Measurements from ENCODE around the gene UACA. TPM values are rescaled to one million over a fixed set of nuclear protein-coding genes. Genes with fewer than 3 reads are reported as not detected.
"Not testable (repeated sequence)": the region's sequence is repeated elsewhere in the genome, so short reads cannot be mapped to it uniquely, and the experiment has no call there.

Gene UACA
- total RNA-seq, 2 donors from 2014 or later: 49.7 to 67.1 TPM

DNA sequence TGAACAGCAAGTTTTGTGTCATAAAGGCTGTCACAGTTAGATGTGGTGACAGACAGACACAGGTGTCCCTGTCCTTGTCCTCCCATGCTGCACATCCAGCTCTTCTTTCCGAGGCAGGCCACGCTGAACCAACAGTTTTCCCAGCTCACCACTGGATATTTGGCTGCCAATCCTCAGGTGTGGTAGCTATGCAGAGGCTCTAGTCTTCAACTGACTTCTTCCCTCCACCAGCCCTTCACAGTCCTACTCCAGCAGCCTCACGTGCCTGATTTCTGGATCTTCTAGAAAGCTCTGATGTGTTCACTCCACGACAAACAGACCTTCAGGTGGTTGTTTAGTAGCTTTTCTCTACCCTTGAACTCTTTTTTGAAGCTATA, 145.5 kb downstream of the UACA start:
- Mint-ChIP-seq H3K27me3 (ENCODE audit: insufficient read depth) (no peaks in the 10 kb centered on the region), H3K4me3 (no peak overlapping the region), H3K27ac (no peak overlapping the region), H3K36me3 (ENCODE audit: low read depth) (no peaks in the 10 kb centered on the region), H3K4me1 (peaks cover 7% of the 10 kb centered on the region), H3K9me3 (peaks cover 24% of the 10 kb centered on the region)
- Histone ChIP-seq H3K36me3 (ENCODE audit: control insufficient read depth, insufficient read depth, low read length) (no peaks in the 10 kb centered on the region), H3K27ac (ENCODE audit: low read depth, low read length) (no peak overlapping the region), H3K27me3 (ENCODE audit: control insufficient read depth, insufficient read depth, low read length, poor library complexity, severe bottlenecking) (no peaks in the 10 kb centered on the region), H3K4me1 (ENCODE audit: control insufficient read depth, insufficient read depth, low read length) (no peaks in the 10 kb centered on the region), H3K4me3 (ENCODE audit: low read length) (no peak overlapping the region), H3K9ac (ENCODE audit: extremely low read depth, low read length, poor library complexity, severe bottlenecking) (no peak overlapping the region), H3K9me3 (ENCODE audit: control insufficient read depth, low read length) (peaks cover 5% of the 10 kb centered on the region)
- WGBS, 2 experiments (ENCODE audit: insufficient coverage in 1 of 2, insufficient read length in 1 of 2): 90 to 93% methylated on average over 2 to 4 of the region's 4 CpGs
- TF ChIP-seq, protein P1, sequence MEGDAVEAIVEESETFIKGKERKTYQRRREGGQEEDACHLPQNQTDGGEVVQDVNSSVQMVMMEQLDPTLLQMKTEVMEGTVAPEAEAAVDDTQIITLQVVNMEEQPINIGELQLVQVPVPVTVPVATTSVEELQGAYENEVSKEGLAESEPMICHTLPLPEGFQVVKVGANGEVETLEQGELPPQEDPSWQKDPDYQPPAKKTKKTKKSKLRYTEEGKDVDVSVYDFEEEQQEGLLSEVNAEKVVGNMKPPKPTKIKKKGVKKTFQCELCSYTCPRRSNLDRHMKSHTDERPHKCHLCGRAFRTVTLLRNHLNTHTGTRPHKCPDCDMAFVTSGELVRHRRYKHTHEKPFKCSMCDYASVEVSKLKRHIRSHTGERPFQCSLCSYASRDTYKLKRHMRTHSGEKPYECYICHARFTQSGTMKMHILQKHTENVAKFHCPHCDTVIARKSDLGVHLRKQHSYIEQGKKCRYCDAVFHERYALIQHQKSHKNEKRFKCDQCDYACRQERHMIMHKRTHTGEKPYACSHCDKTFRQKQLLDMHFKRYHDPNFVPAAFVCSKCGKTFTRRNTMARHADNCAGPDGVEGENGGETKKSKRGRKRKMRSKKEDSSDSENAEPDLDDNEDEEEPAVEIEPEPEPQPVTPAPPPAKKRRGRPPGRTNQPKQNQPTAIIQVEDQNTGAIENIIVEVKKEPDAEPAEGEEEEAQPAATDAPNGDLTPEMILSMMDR (conservative IDR thresholded peaks at IDR 0.05): no peak
- DNase-seq: no peak

DNA sequence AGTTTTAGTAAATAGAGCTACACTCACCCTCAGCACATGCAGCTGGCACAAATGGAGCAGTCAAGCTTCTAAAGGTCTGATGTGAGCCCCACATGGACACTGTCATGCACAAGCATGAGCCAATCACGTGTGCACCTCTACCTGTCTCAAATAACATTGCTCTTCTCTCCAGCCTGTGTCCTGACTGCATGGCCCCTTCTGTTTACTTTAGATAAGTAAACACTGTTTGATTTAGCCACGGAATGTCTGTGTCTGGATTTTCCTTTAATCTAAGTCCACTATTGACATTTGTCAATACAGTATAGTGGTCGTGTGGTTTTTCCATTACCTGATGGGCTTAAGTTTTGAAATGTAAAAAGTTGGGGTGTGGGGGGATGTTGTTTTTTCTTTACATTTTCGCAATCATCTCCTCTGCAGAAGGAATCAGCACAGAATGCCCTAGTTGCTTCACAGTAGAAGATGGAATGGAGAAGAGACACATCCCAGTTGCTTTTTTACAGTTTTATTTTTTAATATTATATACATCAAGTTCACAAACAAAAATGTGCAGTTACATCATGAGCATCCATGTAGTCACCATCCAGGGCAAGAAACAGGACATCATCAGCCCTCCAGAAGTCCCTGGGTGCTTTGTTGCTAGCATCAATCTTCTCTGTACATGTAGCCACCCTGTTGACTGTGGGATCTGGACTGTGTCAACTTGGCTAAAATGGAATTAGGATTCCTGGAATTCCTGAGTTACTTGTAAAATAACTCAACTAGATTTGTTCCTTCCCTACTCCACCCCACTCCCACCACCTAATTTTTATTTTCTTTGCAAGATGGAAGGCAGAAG, 146.1 kb downstream of the UACA start:
- 86 to 100% methylated on average over 1 to 4 of the region's 4 CpGs for WGBS, 2 experiments (ENCODE audit: insufficient coverage in 1 of 2, insufficient read length in 1 of 2)
- no peak overlapping the region for H3K27ac Mint-ChIP-seq

DNA sequence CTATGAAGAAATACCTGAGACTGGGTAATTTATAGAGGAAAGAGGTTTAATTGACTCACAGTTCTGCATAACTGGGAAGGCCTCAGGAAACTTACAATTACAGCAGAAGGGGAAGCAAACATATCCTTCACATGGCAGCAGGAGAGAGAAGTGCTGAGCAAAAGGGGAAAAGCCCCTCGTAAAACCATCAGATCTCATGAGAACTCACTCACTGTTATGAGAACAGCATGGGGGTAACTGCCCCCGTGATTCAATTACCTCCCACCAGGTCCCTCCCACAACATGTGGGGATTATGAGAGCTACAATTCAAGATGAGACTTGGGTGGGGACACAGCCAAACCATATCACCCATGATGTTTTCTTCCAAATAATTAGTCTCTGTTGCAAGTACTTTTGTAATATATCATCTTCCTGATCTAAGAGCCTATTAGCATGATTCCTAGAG, 147.0 kb downstream of the UACA start:
- H3K4me3 ChIP-seq (ENCODE audit: low read length); H3K36me3 ChIP-seq (ENCODE audit: control insufficient read depth, insufficient read depth, low read length); H3K9me3 ChIP-seq (ENCODE audit: control insufficient read depth, low read length); H3K27me3 ChIP-seq (ENCODE audit: control insufficient read depth, insufficient read depth, low read length, poor library complexity, severe bottlenecking); H3K27ac ChIP-seq (ENCODE audit: low read depth, low read length); H3K9ac ChIP-seq (ENCODE audit: extremely low read depth, low read length, poor library complexity, severe bottlenecking); H3K27ac Mint-ChIP-seq; H3K4me1 ChIP-seq (ENCODE audit: control insufficient read depth, insufficient read depth, low read length); DNase-seq; H3K36me3 Mint-ChIP-seq (ENCODE audit: low read depth); H3K4me1 Mint-ChIP-seq; H3K4me3 Mint-ChIP-seq; H3K27me3 Mint-ChIP-seq (ENCODE audit: insufficient read depth): not testable (repeated sequence)
- 84% methylated on average over 2 of the region's 2 CpGs; no CpG with 5 or more reads in 1 of the 2 experiments for WGBS, 2 experiments (ENCODE audit: insufficient coverage in 1 of 2, insufficient read length in 1 of 2)
- peaks cover 13% of the 10 kb centered on the region for H3K9me3 Mint-ChIP-seq

More for the DNA sequence above, 146.1 kb downstream of the UACA start:
- Histone ChIP-seq H3K4me3 (ENCODE audit: low read length) (no peak overlapping the region), H3K27me3 (ENCODE audit: control insufficient read depth, insufficient read depth, low read length, poor library complexity, severe bottlenecking) (no peaks in the 10 kb centered on the region), H3K9ac (ENCODE audit: extremely low read depth, low read length, poor library complexity, severe bottlenecking) (no peak overlapping the region), H3K27ac (ENCODE audit: low read depth, low read length) (no peak overlapping the region), H3K36me3 (ENCODE audit: control insufficient read depth, insufficient read depth, low read length) (no peaks in the 10 kb centered on the region), H3K9me3 (ENCODE audit: control insufficient read depth, low read length) (no peaks in the 10 kb centered on the region), H3K4me1 (ENCODE audit: control insufficient read depth, insufficient read depth, low read length) (no peaks in the 10 kb centered on the region)
- Mint-ChIP-seq H3K27me3 (ENCODE audit: insufficient read depth) (no peaks in the 10 kb centered on the region), H3K4me1 (peaks cover 7% of the 10 kb centered on the region), H3K36me3 (ENCODE audit: low read depth) (no peaks in the 10 kb centered on the region), H3K4me3 (no peak overlapping the region), H3K9me3 (peaks cover 19% of the 10 kb centered on the region)
- DNase-seq: no peak
- TF ChIP-seq, protein P1 (conservative IDR thresholded peaks at IDR 0.05): no peak
